G401.6 (cell line): ENCODE data around the gene TAF1B.
A peak's percentile ranks its signal among the peaks of the same experiment; 100 is the strongest.

Experiments used
- FAIRE-seq: peaks from 2 replicates; lab custom pipeline; 2012; peaks lifted over from hg19 to GRCh38; lab: Jason Lieb, UNC

TAF1B gene

GRCh38 chr2:9843229-9844035 is at the start of gene TAF1B:
Gene TAF1B, plus strand, starts transcription at chr2:9843474. Its CDS starts 68 bp downstream, at chr2:9843542.
- FAIRE-seq: peak; percentile 89

DNA sequence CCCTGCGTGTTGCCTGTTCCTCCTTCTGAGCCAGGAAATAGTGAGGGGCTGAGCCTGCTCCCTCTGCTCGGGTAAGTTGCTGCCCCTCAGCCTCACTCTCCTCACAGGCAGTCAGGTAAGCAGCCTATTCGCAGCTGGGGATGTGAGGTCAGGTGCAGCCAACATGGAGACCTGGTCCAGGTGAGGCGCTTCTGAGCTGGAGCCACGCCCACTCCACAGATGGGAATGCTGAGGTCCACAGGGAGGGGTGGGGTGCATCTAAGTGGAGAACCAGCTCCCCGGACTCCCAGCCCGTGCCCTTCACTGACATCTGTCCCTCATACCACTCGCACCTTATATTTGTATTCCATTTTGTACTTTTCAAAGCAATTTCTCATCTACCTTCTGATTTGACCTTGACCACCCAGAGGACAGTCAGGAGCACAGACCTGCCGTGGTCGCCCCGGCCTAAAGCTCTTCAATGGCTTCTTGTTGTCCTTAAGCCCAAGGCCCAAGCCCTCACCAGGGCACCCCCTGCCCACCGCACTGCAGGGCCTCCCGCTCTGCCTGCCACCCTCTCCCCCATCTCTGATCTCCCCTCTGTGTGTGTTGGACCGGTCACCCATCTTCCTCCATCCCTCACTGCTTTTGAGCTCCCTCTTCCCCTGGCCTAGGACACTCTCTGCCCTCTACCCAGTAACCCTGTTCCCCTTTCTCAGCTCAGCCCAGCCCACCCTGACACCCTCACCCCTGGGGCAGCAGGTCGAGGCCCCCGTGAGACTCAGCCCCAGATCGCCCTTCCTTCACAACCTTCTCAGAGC is 49.2 kb upstream of the TAF1B start:
- FAIRE-seq: no peak

DNA sequence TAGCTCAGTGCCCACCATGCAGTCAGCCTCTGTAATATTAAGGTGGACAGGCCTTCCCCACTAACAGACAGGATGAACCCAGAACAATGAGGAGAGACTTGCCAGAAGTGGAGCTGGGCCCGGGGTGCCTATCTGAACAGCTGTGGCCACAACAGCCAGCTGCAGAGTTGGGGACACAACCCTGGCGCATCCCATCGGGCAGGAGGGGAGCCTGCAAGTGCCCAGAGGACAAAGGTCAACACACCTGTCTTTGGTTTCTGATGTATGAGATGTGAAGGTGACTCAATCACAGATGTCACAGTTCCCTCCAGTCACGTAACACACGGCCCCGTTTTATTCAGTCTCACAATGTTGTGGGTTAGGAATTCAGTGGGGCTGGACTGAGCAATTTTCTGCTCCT is 48.2 kb upstream of the TAF1B start:
- no peak for FAIRE-seq

DNA sequence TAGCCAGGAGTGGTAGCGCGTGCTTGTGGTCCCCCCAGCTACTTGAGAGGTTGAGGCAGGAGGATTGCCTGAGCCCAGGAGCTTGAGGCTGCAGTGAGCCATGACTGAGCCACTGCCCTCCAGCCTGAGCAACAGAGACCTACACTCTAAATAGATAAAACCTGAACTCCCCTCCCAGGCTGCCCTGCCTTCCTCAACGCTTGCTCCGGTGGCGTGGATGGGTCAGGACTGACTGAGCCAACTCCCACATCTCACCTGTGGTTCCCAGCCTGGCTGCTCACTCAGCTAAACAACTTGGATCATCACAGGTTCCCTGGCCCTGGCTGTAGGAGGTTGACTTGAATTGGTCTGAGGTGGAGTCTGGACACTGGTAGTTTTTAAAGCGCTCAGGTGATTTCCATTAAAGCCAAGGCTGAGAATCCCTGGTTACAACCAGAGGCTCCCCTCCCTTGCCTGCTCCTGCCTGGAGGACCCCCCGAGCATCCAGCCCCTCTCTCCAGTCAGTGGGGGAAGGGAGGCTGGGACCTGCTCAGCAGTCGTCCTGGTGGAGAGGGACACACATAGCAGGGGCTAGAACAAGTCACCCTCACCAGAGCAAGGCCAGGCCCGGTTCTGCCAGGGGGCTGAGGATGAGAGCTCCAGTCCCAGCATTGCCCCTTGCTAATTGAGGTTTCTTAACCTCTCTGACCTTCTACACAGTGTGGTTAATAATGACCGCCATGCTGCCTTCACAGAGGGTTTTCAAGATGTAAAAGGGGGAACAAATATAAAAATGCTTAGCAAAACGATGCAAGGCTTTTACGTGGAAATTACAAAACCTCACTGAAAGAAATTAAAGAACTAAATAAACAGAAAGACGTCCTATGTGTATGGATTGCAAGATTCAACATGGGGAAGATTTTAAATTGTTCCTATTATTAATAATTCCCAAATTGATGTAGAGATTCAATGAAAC is 46.9 kb upstream of the TAF1B start:
- FAIRE-seq: no peak

- no peak for FAIRE-seq
Observed at GRCh38 chr2:9797086-9797485, 46.2 kb upstream of the TAF1B start.

GRCh38 chr2:9797681-9798556 is 45.4 kb upstream of the TAF1B start:
- FAIRE-seq: no peak

- FAIRE-seq: no peak
Observed at GRCh38 chr2:9799011-9799596, 44.2 kb upstream of the TAF1B start.

DNA sequence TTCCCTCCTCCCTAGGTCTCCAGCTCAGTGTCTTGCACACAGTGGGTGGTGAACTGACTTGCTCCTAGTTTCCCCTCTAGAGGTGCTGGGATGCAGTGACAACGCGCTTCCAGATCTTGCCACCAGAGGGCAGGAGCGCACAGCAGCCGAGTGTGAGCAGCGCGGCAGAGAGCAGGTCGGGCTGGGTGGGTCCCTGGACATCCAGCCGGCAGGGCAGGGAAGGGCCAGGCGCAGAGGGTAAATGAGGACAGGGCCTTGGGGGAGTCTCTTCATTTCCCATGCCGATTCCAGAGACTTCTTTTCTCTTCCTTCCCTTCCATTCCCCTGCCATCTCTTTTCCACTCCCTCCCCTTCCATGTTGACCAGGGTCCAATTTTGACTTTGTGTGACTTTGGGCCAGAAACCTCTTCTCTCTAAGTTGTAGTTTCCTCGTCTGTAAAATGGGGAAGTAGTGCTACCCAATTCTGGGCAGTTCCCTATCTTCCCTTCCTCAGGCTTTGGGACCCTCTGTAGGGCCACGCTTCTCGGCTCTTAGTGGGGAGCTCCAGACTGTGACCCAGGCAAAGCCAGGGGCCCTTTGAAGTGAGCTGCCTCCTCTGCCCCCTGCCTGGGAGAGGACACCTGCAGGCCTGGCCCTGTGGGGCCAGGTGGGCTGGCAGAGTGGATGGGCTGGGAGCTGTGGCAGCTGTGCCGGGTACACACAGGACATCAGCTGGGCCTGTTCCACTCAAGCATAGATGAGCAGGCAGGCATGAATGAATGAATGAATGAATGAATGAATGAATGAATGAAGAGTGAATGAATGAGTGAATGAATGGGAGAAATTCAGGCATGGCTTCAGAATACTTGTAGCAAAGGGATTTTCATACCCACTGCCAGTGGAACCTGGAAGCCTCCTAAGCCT is 43.3 kb upstream of the TAF1B start:
- FAIRE-seq: peak; percentile 63

DNA sequence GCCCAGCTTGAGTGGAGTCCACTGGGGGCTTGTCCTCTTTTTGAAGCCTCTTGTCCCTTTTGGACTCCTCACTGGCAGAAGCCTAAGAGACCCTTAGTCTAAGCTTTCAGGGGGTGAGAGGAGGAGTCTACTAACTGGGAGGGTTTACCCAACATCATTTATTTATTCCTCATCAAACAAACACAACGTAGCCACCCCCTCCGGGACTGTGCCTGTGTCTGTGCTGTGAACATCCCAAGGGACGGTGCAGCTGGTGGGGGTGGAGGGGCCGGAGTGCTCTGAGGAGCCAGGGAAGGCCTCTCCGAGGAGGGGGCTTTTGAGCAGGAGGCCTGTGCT is 42.7 kb upstream of the TAF1B start:
- FAIRE-seq: no peak

DNA sequence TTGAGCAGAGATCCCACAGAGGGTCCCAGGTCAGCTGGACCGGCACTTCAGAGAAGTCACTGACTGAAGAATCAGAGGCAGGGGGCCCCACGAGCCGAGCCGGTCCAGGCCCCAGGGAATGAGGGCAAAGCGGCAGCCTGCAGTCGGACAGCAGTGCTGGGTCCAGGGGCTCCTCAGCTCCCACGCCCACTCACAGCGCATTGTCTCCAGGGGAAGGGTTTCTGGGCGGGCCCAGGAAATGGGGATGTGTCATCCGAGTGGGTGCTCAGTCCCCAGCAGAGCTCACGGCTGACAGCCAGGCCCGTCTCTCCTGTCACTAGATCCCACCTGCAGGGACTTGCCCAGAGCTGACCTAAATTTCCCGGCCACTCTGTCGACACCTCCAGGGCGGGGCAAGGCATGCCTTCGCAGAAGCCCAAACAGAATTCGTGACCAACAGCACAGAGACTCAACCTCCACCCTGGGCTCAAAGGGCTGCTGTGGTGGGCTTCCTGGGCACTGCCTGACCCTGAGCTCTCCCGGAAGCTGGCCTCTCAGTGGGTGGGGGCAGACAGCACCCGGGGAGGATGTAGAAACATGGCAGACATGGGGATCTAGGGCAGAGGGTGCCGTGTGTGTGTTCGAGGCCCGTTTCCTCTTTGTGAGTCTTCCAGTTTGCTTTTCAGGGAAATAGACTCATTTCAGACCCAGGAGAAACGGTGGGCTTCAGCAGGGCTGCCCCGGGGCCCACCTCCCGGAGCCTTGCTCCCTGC is 42.1 kb upstream of the TAF1B start:
- no peak for FAIRE-seq

DNA sequence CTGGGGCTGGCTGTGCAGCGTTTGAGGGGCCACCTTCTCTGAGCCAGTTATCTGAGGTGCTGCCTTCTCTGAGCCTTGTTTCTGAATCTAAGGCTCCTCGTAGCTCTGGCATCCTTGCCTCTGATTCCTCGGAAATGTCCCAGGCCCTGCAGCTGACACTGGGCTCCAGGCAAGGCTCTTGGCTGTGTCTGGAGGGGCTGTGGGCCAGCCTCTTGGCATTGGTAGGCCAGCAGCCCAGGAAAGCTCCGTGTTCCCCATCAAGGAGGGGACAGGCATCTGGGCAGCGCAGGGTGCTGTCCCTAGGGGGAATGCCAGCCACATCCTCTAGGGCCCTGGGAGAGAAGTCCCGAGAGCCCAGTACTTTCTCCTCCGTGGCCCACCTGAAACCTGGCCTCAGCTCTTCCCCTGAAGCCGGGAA is 40.7 kb upstream of the TAF1B start:
- no peak for FAIRE-seq

DNA sequence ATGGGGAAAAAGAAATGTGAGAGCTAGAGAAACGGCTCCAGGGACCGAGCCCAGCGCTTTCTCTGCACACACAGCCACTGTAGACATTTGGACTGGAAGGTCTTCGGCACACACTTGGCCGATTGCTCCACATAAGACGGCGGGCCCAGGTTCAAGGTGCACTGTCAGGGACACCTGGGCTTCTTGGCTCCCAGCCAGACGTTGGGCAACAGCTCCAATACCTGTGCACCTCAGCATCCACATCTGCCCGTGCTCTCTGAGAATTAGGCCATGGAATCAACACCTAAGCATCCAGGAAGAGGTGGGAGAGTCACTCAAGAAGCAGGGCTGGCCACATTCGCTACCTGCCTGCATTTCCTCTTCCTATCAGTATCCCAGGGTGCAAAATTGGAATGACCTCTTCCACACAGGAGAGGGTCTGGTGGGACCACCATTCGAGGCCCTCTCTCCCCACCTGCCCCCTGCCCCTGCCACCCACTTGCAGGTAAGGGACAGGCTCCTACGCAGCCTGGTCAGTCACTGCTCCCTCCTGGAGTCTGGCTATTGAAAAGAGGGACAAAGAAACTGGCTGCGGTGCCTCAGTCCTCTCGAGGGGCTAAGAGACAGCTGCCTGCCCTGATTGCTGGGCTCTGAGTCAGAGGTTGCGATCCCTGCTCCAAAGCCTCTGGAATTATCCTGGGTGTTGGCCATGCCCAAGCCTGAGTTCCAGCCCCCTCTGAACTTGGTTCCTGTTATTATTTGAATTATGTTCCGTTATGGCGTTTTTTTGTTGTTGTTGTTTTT is 40.1 kb upstream of the TAF1B start:
- FAIRE-seq: no peak

GRCh38 chr2:9805435-9806297 is 37.6 kb upstream of the TAF1B start:
- FAIRE-seq: no peak

- no peak for FAIRE-seq
Observed at GRCh38 chr2:9806298-9806610, 37.0 kb upstream of the TAF1B start.

DNA sequence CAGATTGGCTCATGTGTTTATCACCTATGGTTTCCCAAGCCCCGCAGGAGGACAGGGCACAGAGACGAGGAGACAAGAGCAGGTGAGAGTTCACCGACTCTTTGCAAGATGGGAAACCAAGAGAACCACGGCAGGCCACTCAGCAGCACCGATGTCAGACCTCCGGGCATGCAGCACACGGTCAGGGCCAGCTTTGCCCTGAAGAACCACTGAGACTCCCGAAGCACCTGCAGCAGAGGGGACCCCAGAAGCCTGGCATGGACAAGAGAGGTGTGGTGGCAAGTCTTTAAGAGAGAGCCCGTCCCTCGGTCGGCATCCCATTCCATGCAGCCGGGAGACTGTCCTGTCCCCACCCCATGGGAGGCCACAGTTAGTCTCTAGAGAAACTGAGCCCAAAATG is 36.6 kb upstream of the TAF1B start:
- no peak for FAIRE-seq

- FAIRE-seq: no peak
Observed at GRCh38 chr2:9807056-9807455, 36.2 kb upstream of the TAF1B start.

DNA sequence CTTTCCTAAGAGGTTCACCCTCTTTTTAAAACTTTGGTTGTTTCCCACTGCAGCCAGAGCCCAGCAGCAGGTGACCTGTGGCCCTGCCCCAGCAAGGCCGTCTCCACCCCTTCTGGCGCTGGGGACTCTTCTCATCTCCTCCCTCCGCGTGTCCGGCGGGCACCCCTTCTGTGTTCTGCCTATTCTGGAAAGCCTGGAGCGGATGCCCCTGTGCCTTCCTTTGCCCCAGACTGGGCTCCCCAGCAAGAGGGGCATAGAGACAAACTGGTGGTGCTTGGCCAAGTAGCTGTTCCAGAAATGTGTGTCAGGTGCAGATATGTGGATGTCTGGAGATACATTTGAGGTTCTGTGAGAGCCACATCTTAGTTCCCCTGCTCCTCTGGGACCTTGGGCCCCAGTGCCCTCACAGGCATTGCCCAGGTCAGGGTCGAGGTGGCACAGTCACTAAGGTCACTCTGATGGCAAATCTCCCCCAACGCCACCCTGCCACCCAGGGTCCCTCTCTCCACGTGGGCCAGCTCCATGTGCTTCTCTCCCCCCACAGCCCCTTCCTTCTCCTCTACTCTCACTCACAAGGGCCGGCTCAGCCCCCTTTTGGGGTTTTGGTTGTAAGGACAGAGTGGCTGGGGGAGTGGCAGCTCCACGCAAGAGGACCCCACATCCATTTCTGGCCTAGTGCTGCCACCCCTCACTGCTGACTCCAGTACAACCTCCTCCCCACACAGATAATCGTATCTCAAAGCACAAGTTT is 35.5 kb upstream of the TAF1B start:
- FAIRE-seq: no peak
